Stomach (tissue), 9 donors: ENCODE data around the gene STAT5A. TPM values are rescaled to one million over a fixed set of nuclear protein-coding genes. Genes with fewer than 3 reads are reported as not detected.
A peak's percentile ranks its signal among the peaks of the same experiment; 100 is the strongest.

ENCODE experiments used
- DNase-seq, 2 donors: peaks; one replicate each; pipeline versions ENCODE4 v3.0.0 to v3.0.0-alpha.2; 2013 to 2019
- H3K27ac ChIP-seq, 5 donors: fragments of 200-600 bp in 4 of 5; sonication (generic) in 4 of 5; one replicate each; pipeline ENCODE4 v1.5.1; 2013 to 2019; ENCODE audit warnings: mild to moderate bottlenecking in 1 of 5, moderate library complexity in 1 of 5
- H3K27me3 ChIP-seq, 3 donors: fragments of 200-600 bp; sonication (generic); one replicate each; pipeline ENCODE4 v1.5.1; 2017 to 2019; ENCODE audit warnings: mixed run types in 1 of 3
- H3K36me3 ChIP-seq, 4 donors: fragments of 200-600 bp; sonication (generic); 1 replicate in 3 of 4; 2 replicates in 1 of 4; pipeline ENCODE4 v1.5.1; 2016 to 2019
- H3K4me1 ChIP-seq, 4 donors: fragments of 200-600 bp; sonication (generic); one replicate each; pipeline ENCODE4 v1.5.1; 2016 to 2019
- H3K4me3 ChIP-seq, 4 donors: fragments of 200-600 bp; sonication (generic) in 3 of 4; one replicate each; pipeline ENCODE4 v1.5.1; 2016 to 2019; ENCODE audit warnings: mild to moderate bottlenecking in 1 of 4
- H3K9me3 ChIP-seq, 4 donors: fragments of 200-600 bp; sonication (generic); one replicate each; pipeline ENCODE4 v1.5.1; 2016 to 2019
- CTCF ChIP-seq, 7 experiments: fragments of 450-650 bp in 4 of 7; fragments of 200-600 bp in 3 of 7; sonication (generic) in 3 of 7; IDR thresholded peaks; one replicate each; pipeline ENCODE4 v1.5.1; 2016 to 2019; ENCODE audit warnings: antibody characterized with exemption in 7 of 7, control low read depth in 2 of 7, mild to moderate bottlenecking in 1 of 7
- EP300 ChIP-seq: sonication (generic); formaldehyde crosslinking; IDR thresholded peaks from one replicate; pipeline ENCODE4 v1.6.1; 2017; ENCODE audit warnings: antibody characterized with exemption
- POLR2A ChIP-seq, 4 donors: fragments of 450-650 bp; IDR thresholded peaks; one replicate each; pipeline ENCODE4 v1.6.1; 2016; ENCODE audit warnings: antibody characterized with exemption in 4 of 4, control low read depth in 2 of 4, mild to moderate bottlenecking in 1 of 4, moderate library complexity in 1 of 4
- POLR2AphosphoS5 ChIP-seq, 3 donors: sonication (generic); formaldehyde crosslinking; IDR thresholded peaks; one replicate each; pipeline ENCODE4 v1.6.1; 2016; ENCODE audit warnings: antibody characterized with exemption in 3 of 3
- WGBS, 5 donors: extraction: QIAGEN DNeasy Blood & Tissue Kit in 3 of 5; methylation state at CpG; one replicate each; pipeline versions ENCODE4 v1.1.5 to v1.1.7; 2013 to 2018; 5-methylcytosine and 5-hydroxymethylcytosine counted together
- intact Hi-C: fragments of 100-400 bp; cut with DNase I; formaldehyde crosslinking; loops from one replicate; pipeline ENCODE4 v1.15.1; 2023; ENCODE audit warnings: low total_unique reads
- polyA plus RNA-seq, 3 donors: library from polyadenylated mRNA; stranded (reverse); fragments of 200-250 nt; gene quantifications; one replicate each; pipeline ENCODE4 v1.2.3, GENCODE V29; 2013
- total RNA-seq, 5 donors: library from RNA; depleted of rRNA; stranded (reverse); fragments of >200 nt; gene quantifications; one replicate each; pipeline versions ENCODE4 v1.1.0 to v1.2.3, GENCODE V29; 2014 to 2016
- donor health status: healthy with polysubstance abuse.
- donor health status: Bipolar disorder and iron deficiency.
- donor health status: healthy.

STAT5A gene
- total and polyA plus RNA-seq, 8 donors, result 9.6 to 81.7 (median 16.6) TPM

GRCh38 chr17:42285346-42286050 is 2.8 kb upstream of the STAT5A start:
- H3K9me3 ChIP-seq, result no peaks in the 10 kb centered on the region
- no peaks in the 10 kb centered on the region for H3K36me3 ChIP-seq
- intact Hi-C loops, result no loop called here
- H3K4me1 ChIP-seq, result peaks cover 20 to 47% (median 39%) of the 10 kb centered on the region in 4 donors
- 90 to 95% (median 92%) methylated on average over 11 of the region's 11 CpGs for WGBS, 5 donors
- TF ChIP-seq CTCF (IDR thresholded peaks at IDR 0.05) (no peak), EP300 (no peak), POLR2AphosphoS5 (IDR thresholded peaks at IDR 0.05) (no peak), POLR2A (IDR thresholded peaks at IDR 0.05) (no peak)
- peak overlapping the region in 1 of 5 donors; percentile 17 for H3K27ac ChIP-seq
- no peaks in the 10 kb centered on the region for H3K27me3 ChIP-seq
- H3K4me3 ChIP-seq, result no peak overlapping the region
- peak in 1 of 2 donors; percentile 13 for DNase-seq

DNA sequence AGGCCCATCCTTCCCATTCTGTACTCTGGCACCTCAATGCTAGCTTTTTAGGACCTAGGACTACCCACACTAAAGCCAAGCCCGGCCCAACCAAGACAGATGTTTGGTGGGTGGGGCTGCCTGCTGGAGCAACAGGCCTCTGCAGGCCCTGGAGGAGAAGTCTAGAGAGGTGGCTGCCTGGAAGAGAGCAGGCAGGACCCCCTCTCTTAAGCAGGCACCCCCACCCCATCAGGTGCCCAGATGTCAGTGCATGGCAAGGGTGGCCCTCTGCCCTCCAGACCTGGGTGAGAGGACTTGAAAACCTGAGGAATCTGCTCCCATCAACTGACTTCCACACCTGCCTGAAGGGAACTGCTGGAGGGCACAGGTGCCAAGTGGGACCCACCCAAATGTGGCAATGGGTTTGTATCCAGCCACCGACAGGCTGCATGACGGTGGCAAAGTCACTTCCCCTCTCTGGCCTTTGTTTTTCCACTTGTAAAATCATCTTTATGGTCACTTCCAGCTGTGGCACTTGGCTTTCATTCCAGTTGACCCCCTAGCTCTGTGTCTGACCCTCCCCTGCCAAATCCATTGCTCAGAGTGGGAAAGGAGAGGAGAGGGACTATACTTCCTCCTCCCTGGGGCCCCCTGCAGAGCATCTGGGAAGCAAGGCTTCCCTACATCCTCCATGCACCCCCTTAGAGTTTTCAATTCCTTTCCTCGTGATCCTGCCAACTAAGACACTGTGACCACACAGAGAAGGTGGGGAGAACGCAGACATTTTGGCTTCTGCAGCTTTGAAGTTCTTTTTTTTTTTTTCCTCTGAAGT is 1.7 kb upstream of the STAT5A start:
- WGBS, 5 donors, result 44 to 61% (median 52%) methylated on average over 5 of the region's 5 CpGs
- Histone ChIP-seq H3K36me3 (peaks cover 0 to 4% (median under 1%) of the 10 kb centered on the region in 4 donors), H3K4me1 (peaks cover 20 to 57% (median 44%) of the 10 kb centered on the region in 4 donors), H3K27me3 (no peaks in the 10 kb centered on the region), H3K4me3 (peak overlapping the region; percentile 69 to 75 (median 72)), H3K9me3 (no peaks in the 10 kb centered on the region), H3K27ac (peak overlapping the region; percentile 30 to 92 (median 87))
- TF ChIP-seq CTCF (IDR thresholded peaks at IDR 0.05), result no peak
- no peak for TF ChIP-seq EP300
- TF ChIP-seq POLR2A (IDR thresholded peaks at IDR 0.05), result no peak
- intact Hi-C loops, result no loop called here
- peak in 1 of 2 donors; percentile 24 for DNase-seq

DNA sequence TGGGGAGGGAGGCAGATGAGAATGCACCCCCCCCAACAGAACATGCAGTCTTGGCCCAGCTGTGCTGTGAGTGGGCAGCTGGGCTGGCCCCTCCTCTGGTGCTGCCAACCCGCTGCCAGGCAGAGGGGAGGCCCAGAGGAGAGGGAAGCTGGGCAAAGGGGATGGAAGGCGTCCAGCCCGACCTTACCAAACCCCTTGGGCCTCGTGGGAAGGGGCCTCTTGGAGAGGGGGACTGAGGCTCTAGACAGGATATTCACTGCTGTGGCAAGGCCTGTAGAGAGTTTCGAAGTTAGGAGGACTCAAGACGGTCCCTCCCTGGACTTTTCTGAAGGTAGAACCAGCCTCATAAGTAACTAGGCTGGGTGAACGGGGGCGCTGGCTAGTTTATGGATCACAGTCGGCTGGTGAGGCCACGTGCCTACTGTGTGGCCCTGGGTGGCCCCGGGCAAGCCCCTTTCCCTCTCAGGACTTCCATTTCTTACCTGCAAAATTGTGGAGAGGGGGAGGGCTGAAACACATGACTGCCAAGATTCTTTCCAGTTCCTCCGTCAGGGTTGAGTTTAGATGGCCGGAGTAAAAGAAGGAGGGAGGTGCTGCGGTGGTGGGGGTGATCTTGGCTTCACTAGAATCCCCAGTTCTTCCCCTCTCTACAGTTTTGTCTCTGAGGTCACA is 857 bp upstream of the STAT5A start:
- Histone ChIP-seq H3K4me1 (peaks cover 20 to 62% (median 45%) of the 10 kb centered on the region in 4 donors), H3K9me3 (no peaks in the 10 kb centered on the region), H3K27ac (peak overlapping the region; percentile 71 to 92 (median 87)), H3K4me3 (peak overlapping the region; percentile 69 to 75 (median 72)), H3K27me3 (no peaks in the 10 kb centered on the region), H3K36me3 (peaks cover 0 to 13% (median 9%) of the 10 kb centered on the region in 4 donors)
- DNase-seq, result peak; percentile 31 to 71
- intact Hi-C loops, result no loop called here
- TF ChIP-seq POLR2AphosphoS5 (IDR thresholded peaks at IDR 0.05) (peak in 1 of 3 donors; percentile 24), CTCF (IDR thresholded peaks at IDR 0.05) (no peak)
- 13 to 40% (median 27%) methylated on average over 14 of the region's 14 CpGs for WGBS, 5 donors
